Right cardiac atrium (tissue), 5 donors: Measurements from ENCODE around the gene DNMT3A. TPM values are rescaled to one million over a fixed set of nuclear protein-coding genes. Genes with fewer than 3 reads are reported as not detected.
A peak's percentile ranks its signal among the peaks of the same experiment; 100 is the strongest.

ENCODE experiments used
- ATAC-seq, 2 donors: fragments of 200-7000 bp; cut with Tn5 transposase; one replicate each; pipeline versions ENCODE4 v1.8.0 to v1.9.1; 2020; ENCODE audit warnings: moderate library complexity in 2 of 2, mild to moderate bottlenecking in 1 of 2
- DNase-seq, 3 donors: peaks; one replicate each; pipeline ENCODE4 v3.0.0-alpha.2; 2020
- H3K27ac ChIP-seq: one replicate; pipeline ENCODE4 v1.5.1; 2013; ENCODE audit warnings: mild to moderate bottlenecking, low read length, control low read depth, moderate library complexity
- H3K27me3 ChIP-seq: one replicate; pipeline ENCODE4 v1.6.1; 2013; ENCODE audit not compliant: control insufficient read depth, insufficient read depth
- H3K4me1 ChIP-seq: one replicate; pipeline ENCODE4 v1.6.1; 2013; ENCODE audit warnings: low read length; ENCODE audit not compliant: control insufficient read depth, insufficient read depth
- H3K4me3 ChIP-seq: one replicate; pipeline ENCODE4 v1.5.1; 2013; ENCODE audit warnings: low read length, control low read depth
- H3K9me3 ChIP-seq: one replicate; pipeline ENCODE4 v1.6.1; 2013; ENCODE audit warnings: low read length; ENCODE audit not compliant: control insufficient read depth
- WGBS: extraction: QIAGEN DNeasy Blood & Tissue Kit; methylation state at CpG from one replicate; pipeline ENCODE4 v1.1.7; 2013; 5-methylcytosine and 5-hydroxymethylcytosine counted together
- intact Hi-C, 4 donors: fragments of 100-400 bp; cut with DNase I; formaldehyde crosslinking; loops; one replicate each; pipeline versions ENCODE4 v1.11.0 to v1.14.0; 2022 to 2023
- polyA plus RNA-seq: library from polyadenylated mRNA; stranded (reverse); fragments of 200-250 nt; gene quantifications from one replicate; pipeline ENCODE4 v1.2.3, GENCODE V29; 2013
- total RNA-seq, 4 donors: library from RNA; stranded (reverse); fragmentation: NEBNext Ultra II Directional; extraction: Animal tissue kit (Norgen Biotek cat#: 25700); gene quantifications; one replicate each; pipeline ENCODE4 v1.2.1, GENCODE V29; 2021
- donor health status: healthy with polysubstance abuse.
- donor health status: DM: no; HTN: yes; CAD: no.
- donor health status: DM: no; HTN: no; CAD: no.
- donor health status: DM: no; HTN: yes; CAD: no; lungs with severe emphysema.
- donor health status: DM: yes; HTN: yes; CAD: no.

DNMT3A gene
- total and polyA plus RNA-seq, 5 donors = 9.9 to 22.9 (median 20.2) TPM

DNA sequence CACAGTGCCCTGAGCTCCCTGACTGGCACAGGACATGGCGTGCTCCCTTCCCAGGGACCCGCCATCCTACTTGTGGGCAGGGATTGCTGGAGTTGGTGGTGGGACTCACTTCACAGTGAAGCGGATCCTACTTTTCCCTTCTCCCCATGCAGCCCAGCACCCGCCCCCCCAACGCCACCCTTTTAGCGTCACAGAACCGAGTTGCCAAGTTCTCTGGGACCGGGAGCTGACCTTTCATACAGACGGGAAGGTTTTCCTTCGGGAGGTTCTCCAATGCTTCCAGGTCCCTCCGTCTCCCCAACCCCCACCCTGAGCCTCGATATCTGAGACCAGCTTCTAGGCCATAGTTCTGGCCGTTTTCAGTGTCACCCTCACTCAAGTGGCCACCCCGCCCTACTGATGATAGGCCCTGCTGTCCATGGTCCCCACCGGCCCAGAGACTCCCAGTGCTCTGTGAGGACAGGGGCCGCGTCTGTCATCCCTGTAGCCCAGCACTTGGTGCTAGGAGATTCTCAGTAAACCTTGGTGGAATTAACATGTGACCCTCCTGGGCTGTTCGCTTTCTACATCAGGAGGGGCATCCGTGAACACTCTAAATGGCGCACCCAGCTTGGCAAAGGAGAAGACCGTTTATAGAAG is 1.6 kb upstream of the DNMT3A start:
- DNase-seq (no peak), ATAC-seq (no peak)
- 77% methylated on average over 21 of the region's 21 CpGs for WGBS
- H3K4me3 ChIP-seq = no peak overlapping the region
- no peak overlapping the region for H3K27ac ChIP-seq
- intact Hi-C loops = loop anchor here in 1 of 4 donors (2.0 kb wide), 1 partner anchor 31 kb away; no protein-coding TSS in a partner anchor
- H3K27me3 ChIP-seq = no peaks in the 10 kb centered on the region
- H3K4me1 ChIP-seq = peaks cover 5% of the 10 kb centered on the region
- H3K9me3 ChIP-seq = no peaks in the 10 kb centered on the region

DNA sequence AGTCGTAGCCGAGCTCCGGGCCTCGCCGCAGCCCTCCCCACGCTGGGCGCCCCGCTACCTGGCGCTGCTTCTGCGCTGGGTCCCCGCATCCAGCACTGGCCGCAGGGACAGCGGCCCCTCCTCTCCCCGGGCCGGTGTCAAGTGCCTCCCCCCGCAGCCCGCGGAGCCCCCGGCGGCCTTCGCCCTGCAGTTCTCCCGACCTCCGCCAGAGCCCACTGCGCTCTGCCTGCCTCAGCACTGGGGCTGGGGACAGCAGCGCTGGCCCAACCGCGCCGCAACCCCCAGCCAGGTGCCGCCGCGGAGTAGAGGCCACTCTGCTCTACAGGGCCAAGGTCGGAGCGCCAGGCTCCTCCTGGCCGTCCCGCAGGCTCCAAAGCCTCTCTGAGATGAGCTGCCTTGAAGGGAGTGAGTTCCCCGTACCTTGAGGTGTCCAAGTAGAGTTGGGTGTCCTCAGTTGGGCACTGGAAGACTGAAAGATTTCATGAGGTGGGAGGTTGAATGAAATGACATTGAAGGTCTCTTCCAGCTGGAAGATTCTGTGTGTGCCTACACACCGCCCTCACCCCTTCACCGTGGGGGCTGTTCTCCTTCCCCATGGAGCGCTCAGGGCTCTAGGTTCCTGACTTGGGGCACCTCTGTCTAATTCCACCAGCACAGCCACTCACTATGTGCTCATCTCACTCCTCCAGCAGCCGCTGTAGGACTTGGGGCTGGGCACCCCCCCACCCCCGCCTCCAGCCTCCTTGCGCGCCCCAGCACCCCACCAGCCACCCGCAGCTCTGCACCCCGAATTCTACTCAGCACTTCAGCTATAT is 854 bp upstream of the DNMT3A start:
- Histone ChIP-seq H3K27ac (peak overlapping the region; percentile 39), H3K27me3 (no peaks in the 10 kb centered on the region), H3K4me1 (peaks cover 5% of the 10 kb centered on the region), H3K9me3 (no peaks in the 10 kb centered on the region), H3K4me3 (peak overlapping the region; percentile 98)
- ATAC-seq = peak; percentile 88 to 91
- peak; percentile 85 to 94 (median 92) for DNase-seq
- intact Hi-C loops = loop anchor here in 1 of 4 donors (2.0 kb wide), 1 partner anchor 32 kb away; no protein-coding TSS in a partner anchor
- WGBS = 19% methylated on average over 45 of the region's 45 CpGs

- WGBS = under 1% methylated on average over 100 of the region's 104 CpGs
- Histone ChIP-seq H3K4me1 (peaks cover 10% of the 10 kb centered on the region), H3K4me3 (peak overlapping the region; percentile 98), H3K9me3 (no peaks in the 10 kb centered on the region), H3K27me3 (no peaks in the 10 kb centered on the region), H3K27ac (peak overlapping the region; percentile 21)
- intact Hi-C loops = no loop called here
- ATAC-seq (no peak), DNase-seq (peak; percentile 42 to 84 (median 79))
Observed at GRCh38 chr2:25341011-25341727, 556 bp downstream of the DNMT3A start.

DNA sequence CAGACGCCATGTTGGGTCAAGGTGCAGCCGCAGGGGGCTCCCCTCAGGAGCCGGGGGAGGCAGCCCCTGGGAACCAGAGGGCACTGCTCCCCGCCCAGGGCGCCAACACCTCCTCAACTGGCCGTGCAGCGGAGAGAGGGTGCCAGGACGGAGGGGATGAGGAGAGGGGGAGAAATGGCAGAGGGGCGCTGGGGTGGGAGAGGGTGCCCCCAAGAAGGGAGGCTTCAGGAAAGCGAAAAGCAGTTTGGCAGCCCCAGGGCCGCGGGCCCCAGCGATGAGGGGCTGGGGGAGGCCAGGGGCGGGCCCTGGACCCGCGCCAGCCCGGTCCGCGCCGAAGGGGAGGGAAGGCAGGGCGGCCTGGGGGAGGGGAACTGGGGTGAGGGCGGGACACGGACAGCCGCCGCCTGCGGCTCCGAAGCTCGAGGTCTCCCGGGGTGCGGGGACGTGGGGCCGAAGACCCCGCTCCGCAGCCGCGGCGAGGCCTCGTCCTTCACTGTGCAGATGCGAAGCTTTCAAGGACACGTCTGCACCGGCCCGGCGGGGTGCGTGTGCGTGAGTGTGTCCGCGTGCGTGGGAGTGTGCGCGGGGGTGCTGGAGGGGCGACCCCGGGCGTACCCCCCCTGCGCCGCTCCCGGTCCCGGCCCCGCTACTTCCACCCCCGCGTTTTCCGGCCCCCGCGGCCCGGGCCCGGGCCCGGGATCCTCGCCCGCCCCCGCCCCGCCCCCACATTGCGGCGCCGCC is 1.4 kb downstream of the DNMT3A start:
- WGBS = 4% methylated on average over 73 of the region's 73 CpGs
- intact Hi-C loops = no loop called here
- DNase-seq (peak; percentile 64 to 90 (median 83)), ATAC-seq (peak; percentile 11 to 31)
- no peaks in the 10 kb centered on the region for H3K27me3 ChIP-seq
- peak overlapping the region; percentile 98 for H3K4me3 ChIP-seq
- H3K4me1 ChIP-seq = peaks cover 10% of the 10 kb centered on the region
- no peaks in the 10 kb centered on the region for H3K9me3 ChIP-seq
- peak overlapping the region; percentile 69 for H3K27ac ChIP-seq

DNA sequence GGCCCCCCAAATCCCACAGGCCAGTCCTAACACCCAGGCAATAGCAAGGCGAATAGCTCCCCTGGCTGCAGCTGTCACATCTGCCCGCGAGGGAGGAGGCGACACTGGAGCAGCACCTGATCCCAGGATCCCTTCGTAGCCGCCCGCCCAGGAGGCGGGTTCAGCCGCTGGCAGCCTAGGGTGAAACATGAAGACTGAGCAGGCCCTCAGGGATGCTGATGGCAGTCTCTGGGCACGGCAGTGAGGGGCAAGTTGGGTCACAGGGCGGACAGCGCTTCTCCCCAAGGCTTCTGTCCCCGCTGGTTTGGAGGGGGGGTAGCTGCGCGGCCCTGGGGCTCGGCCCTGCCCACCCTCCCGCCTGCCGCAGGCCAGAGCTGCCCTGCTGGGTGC is 1.9 kb downstream of the DNMT3A start:
- Histone ChIP-seq H3K27me3 (no peaks in the 10 kb centered on the region), H3K4me1 (peaks cover 10% of the 10 kb centered on the region), H3K9me3 (no peaks in the 10 kb centered on the region), H3K27ac (peak overlapping the region; percentile 69), H3K4me3 (peak overlapping the region; percentile 98)
- peak in 2 of 3 donors; percentile 77 to 80 for DNase-seq
- peak; percentile 8 to 12 for ATAC-seq
- WGBS = 55% methylated on average over 18 of the region's 18 CpGs
- intact Hi-C loops = loop anchor here in 1 of 4 donors (10.0 kb wide), 1 partner anchor 65 kb away; no protein-coding TSS in a partner anchor

DNA sequence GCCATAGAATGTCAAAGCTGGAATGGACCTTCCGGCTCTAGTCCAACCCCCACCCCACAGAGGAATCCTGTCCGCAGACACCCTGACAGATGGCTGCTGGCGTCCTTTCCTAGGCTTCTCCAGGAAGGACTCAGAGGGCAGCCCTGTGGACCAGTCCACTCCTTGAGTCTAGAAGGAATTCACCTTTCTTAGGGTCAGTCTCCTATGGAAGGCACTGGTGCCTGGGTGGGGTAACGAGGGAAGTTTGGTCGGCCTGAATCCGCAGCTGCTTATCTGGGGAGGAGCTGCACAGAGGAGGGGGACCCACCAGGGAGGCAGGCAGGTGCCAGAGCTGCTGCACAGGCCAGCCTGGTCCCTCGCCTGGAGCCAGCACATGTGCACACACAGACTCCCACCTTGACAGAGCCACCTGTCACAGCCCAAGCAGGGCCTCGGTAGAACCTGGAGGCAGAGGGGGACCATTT is 2.5 kb downstream of the DNMT3A start:
- Histone ChIP-seq H3K27me3 (no peaks in the 10 kb centered on the region), H3K4me1 (peaks cover 10% of the 10 kb centered on the region), H3K9me3 (no peaks in the 10 kb centered on the region), H3K27ac (peak overlapping the region; percentile 16), H3K4me3 (no peak overlapping the region)
- 33% methylated on average over 8 of the region's 8 CpGs for WGBS
- peak in 1 of 3 donors; percentile 76 for DNase-seq
- intact Hi-C loops = loop anchor here in 1 of 4 donors (10.0 kb wide), 1 partner anchor 64 kb away; no protein-coding TSS in a partner anchor
- peak; percentile 12 to 13 for ATAC-seq

DNA sequence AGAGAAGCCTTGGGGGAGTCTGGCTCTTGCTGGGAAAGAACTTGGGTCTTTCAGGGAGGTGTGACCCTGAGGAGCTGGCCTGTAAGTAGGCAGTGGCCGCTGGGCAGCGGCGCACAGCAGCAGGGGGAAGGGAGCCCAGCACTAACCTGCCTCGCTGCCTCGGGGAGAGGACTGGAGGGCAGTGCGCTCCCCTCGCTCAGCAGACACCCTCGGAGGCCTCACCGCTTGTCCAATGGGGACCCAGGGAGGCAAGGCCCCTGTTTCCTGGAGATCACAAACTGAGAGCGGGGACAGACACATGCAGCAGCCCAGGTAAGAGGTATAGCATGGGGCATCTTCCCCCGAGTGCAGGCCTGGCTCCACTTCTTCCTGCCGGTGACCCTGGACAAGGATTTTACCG is 3.3 kb downstream of the DNMT3A start:
- 75% methylated on average over 13 of the region's 13 CpGs for WGBS
- Histone ChIP-seq H3K9me3 (no peaks in the 10 kb centered on the region), H3K4me3 (no peak overlapping the region), H3K27ac (no peak overlapping the region), H3K27me3 (no peaks in the 10 kb centered on the region), H3K4me1 (peaks cover 10% of the 10 kb centered on the region)
- DNase-seq (no peak), ATAC-seq (no peak)
- intact Hi-C loops = loop anchor here in 1 of 4 donors (10.0 kb wide), 1 partner anchor 64 kb away; no protein-coding TSS in a partner anchor

DNA sequence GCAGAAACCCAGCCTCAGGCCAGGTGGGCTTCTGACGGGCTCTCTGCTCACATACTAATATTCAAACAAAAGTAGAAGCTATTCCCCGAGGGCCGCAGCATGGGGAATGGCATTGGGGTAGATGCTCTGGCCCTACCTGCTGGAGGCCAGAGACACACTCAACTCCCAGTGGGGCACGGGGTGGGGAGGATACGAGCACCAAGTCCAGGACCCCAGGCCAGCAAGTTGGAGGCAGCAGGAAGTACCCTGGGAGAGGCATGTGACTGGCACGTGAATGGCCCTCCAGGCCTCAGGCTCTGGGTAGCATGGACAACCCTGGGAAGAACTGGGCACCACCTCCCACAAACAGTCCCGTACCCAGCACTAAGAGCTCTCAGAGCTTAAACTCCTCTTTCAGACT is 3.8 kb downstream of the DNMT3A start:
- Histone ChIP-seq H3K27ac (no peak overlapping the region), H3K4me1 (peaks cover 10% of the 10 kb centered on the region), H3K4me3 (no peak overlapping the region), H3K9me3 (no peaks in the 10 kb centered on the region), H3K27me3 (no peaks in the 10 kb centered on the region)
- intact Hi-C loops = loop anchor here in 1 of 4 donors (10.0 kb wide), 1 partner anchor 63 kb away; no protein-coding TSS in a partner anchor
- WGBS = 74% methylated on average over 7 of the region's 7 CpGs
- no peak for ATAC-seq
- no peak for DNase-seq

GRCh38 chr2:25337276-25337675 is 4.4 kb downstream of the DNMT3A start:
- no peak overlapping the region for H3K27ac ChIP-seq
- H3K9me3 ChIP-seq = no peaks in the 10 kb centered on the region
- 69% methylated on average over 10 of the region's 10 CpGs for WGBS
- intact Hi-C loops = loop anchor here in 1 of 4 donors (10.0 kb wide), 1 partner anchor 62 kb away; no protein-coding TSS in a partner anchor
- ATAC-seq (no peak), DNase-seq (no peak)
- H3K27me3 ChIP-seq = no peaks in the 10 kb centered on the region
- peaks cover 14% of the 10 kb centered on the region for H3K4me1 ChIP-seq
- H3K4me3 ChIP-seq = no peak overlapping the region

GRCh38 chr2:25336383-25336841 is 5.3 kb downstream of the DNMT3A start:
- intact Hi-C loops = loop anchor here in 1 of 4 donors (10.0 kb wide), 1 partner anchor 62 kb away; no protein-coding TSS in a partner anchor
- Histone ChIP-seq H3K4me1 (peaks cover 14% of the 10 kb centered on the region), H3K27ac (no peak overlapping the region)

More at GRCh38 chr2:25336383-25336841, 5.3 kb downstream of the DNMT3A start:
- WGBS = 50% methylated on average over 10 of the region's 10 CpGs
- DNase-seq (no peak), ATAC-seq (no peak)
- no peaks in the 10 kb centered on the region for H3K9me3 ChIP-seq
- no peak overlapping the region for H3K4me3 ChIP-seq
- H3K27me3 ChIP-seq = no peaks in the 10 kb centered on the region
